ENCODE results near the gene SEC16A.

The SEC16A gene

GRCh38 chr9:136465500-136466154 is 17.2 kb downstream of the SEC16A start:
- no peak for DNase-seq (ENCODE audit: low read depth)

- DNase-seq (ENCODE audit: low read depth), result no peak
These were observed 18.6 kb downstream of the SEC16A start for GRCh38 chr9:136464241-136464640.

- no peak for DNase-seq (ENCODE audit: low read depth)
These were observed 19.3 kb downstream of the SEC16A start for GRCh38 chr9:136463578-136463977.

- no peak for DNase-seq (ENCODE audit: low read depth)
These were observed 20.2 kb downstream of the SEC16A start for GRCh38 chr9:136462664-136463063.

GRCh38 chr9:136460772-136461325 is 22.0 kb downstream of the SEC16A start:
- no peak for DNase-seq (ENCODE audit: low read depth)

GRCh38 chr9:136459425-136459824 is 23.4 kb downstream of the SEC16A start:
- no peak for DNase-seq (ENCODE audit: low read depth)

- no peak for DNase-seq (ENCODE audit: low read depth)
These were observed 25.5 kb downstream of the SEC16A start for GRCh38 chr9:136457326-136457725.

- DNase-seq (ENCODE audit: low read depth), result no peak
These were observed 26.6 kb downstream of the SEC16A start for GRCh38 chr9:136456258-136456657.

- no peak for DNase-seq (ENCODE audit: low read depth)
These were observed 27.5 kb downstream of the SEC16A start for GRCh38 chr9:136455043-136456002.

- DNase-seq (ENCODE audit: low read depth), result no peak
These were observed 28.6 kb downstream of the SEC16A start for GRCh38 chr9:136454026-136454796.

- no peak for DNase-seq (ENCODE audit: low read depth)
These were observed 29.5 kb downstream of the SEC16A start for GRCh38 chr9:136453326-136453725.

GRCh38 chr9:136451221-136451877 is 31.5 kb downstream of the SEC16A start:
- DNase-seq (ENCODE audit: low read depth), result no peak

- no peak for DNase-seq (ENCODE audit: low read depth)
These were observed 34.2 kb downstream of the SEC16A start for GRCh38 chr9:136448655-136449054.

GRCh38 chr9:136447173-136447778 is 35.6 kb downstream of the SEC16A start:
- DNase-seq (ENCODE audit: low read depth), result no peak

GRCh38 chr9:136445799-136446198 is 37.0 kb downstream of the SEC16A start:
- DNase-seq (ENCODE audit: low read depth), result no peak

- DNase-seq (ENCODE audit: low read depth), result no peak
These were observed 38.7 kb downstream of the SEC16A start for GRCh38 chr9:136444102-136444501.

- DNase-seq (ENCODE audit: low read depth), result no peak
These were observed 39.2 kb downstream of the SEC16A start for GRCh38 chr9:136443687-136444086.

- DNase-seq (ENCODE audit: low read depth), result no peak
These were observed 39.8 kb downstream of the SEC16A start for GRCh38 chr9:136443087-136443486.

- DNase-seq (ENCODE audit: low read depth), result no peak
These were observed 40.6 kb downstream of the SEC16A start for GRCh38 chr9:136442265-136442664.

GRCh38 chr9:136441681-136442245 is 41.1 kb downstream of the SEC16A start:
- DNase-seq (ENCODE audit: low read depth), result no peak

GRCh38 chr9:136441191-136441680 is 41.6 kb downstream of the SEC16A start:
- DNase-seq (ENCODE audit: low read depth), result no peak
